ENCODE data around the gene MARVELD3.
"Not testable (repeated sequence)": the region's sequence is repeated elsewhere in the genome, so short reads cannot be mapped to it uniquely, and the experiment has no call there.

MARVELD3 gene

DNA sequence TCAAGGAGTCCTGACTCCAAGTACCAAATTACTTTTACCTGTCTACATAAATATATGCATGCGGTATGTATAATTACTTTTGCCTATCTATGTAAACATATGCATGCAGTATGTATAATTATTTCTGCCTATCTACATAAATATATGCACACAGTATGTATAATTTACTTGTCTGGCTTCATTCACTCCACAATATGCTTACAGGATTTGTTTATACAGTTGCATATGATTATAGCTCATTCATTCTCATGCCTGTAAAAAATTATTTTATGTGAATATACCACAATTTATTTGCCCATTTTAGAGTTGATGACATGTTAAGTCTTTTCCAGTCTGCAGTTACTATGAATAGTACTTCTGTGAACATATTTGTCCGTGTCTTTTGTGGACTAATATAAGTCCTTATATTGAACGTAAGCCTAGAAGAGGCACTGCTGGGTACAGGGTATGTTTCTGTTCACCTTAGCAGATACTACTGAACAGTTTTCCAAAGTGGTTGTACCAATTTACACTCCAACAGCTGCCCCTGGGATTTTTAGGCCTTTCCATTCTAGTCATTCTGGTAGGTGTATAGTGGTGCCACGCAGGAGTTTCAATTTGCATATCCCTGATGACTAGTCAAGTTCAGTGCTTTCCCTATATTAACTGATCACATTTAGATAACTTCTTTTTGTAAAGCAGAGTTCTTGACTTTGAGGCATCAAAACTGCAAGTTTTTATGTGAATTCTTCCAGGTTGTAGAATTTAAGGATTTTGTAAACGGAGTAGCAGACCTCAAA lies 47.0 kb downstream of the MARVELD3 start:
- peak; percentile 21 for DNase-seq

DNA sequence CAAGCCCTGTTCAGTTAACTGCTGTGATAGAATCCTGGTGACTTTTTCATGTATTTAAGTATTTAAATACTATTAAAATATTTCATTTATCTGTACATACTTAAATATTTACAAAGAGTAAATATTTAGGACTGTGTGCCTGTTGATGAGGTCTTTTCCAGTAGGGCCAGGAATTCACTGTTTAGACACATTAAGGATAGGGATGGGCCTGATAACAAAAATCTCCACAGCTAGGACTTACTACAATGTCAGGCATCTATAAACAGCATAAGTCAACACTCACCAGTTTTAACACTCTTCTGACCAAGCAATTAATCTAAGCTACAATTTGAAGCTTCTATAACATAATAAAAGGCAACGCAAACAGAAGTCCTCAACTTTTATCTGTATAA lies 47.6 kb downstream of the MARVELD3 start:
- DNase-seq: no peak

DNA sequence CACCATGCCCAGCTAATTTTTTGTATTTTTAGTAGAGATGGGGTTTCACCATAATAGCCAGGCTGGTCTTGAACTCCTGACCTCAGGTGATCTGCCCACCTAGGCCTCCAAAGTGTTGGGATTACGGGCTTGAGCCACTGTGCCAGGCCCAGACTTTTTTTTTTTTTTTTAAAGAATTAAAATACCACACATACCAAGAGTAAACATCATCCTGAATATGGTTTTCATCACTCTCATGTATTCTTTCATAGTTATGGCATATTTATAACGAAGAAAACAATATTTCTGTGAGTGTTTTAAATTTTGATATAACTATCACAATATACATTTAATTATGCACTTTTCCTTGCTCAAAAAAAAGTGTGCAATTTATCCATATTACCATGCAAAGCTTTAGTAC lies 48.2 kb downstream of the MARVELD3 start:
- no peak for DNase-seq

DNA sequence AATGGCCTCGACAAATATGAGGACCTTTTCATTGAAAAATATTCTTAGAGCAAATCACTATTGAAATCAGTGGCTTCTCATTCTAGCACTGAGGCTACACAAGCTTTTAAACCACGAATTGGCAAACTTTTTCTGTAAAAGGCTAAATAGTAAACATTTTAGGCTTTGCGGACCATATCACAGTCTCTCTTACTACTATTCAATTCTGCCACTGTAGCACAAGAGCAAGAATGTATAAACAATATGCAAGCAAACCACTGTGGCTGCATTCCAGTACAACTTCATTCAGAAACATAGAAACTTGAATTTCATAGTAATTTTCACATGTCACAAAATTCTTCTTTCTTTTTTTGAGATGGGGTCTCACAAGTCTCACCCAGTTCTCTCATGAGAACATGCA lies 49.4 kb downstream of the MARVELD3 start:
- DNase-seq: no peak

DNA sequence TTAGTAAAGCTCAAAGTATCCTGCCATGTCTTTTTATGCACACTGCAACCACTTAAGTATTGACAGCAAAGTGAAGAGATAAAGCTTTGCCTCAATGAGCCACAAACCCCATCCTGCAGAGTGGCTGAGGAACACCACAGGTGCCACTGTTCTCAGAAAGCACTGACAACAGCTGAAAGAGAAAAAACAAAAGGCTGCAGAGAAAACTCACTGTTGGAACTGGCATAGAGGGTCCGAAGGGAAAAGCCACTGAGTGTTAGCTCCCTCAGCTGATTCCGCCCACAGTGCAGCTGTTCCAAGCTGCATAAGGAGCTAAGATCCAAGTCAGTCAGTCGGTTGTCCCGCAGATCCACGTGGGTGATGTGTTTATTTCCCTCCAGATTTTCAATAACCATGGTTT lies 50.3 kb downstream of the MARVELD3 start:
- no peak for DNase-seq

DNA sequence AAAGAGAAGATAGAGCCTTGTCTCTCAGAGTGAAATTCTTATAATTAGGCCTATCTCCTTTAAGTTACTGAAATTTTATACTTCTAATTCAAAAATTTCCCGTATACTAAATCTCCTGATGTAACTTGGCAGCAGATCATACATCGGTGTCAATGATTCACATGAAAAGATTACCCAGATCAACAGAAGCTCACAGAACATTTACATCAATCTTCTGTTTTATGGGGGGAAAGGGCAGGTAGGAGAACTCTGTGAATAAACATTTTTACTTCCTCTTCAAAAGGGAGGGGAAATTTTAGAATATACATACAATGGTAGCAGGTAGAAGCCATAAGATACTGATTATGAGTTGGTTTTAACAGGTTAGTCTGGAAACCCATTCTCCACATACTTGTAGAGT lies 55.4 kb downstream of the MARVELD3 start:
- DNase-seq: no peak

DNA sequence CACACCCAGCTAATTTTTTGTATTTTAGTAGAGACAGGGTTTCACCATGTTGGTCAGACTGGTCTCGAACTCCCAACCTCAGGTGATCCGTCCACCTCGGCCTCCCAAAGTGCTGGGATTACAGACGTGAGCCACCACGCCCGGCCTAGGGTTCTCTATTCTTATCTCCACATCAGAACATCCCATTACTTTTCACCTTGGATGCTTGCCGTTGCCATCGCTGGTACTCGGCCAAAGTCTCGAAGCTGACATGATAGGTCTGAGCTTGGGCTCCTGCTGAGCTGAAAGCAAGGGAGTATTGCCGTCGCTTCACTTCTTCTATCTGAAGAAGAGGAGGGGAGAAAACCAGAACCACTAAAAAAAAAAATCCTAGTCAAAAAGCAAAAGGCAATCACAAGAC lies 58.3 kb downstream of the MARVELD3 start:
- DNase-seq: not testable (repeated sequence)
